CMK (cell line): ENCODE results near the gene KLRF2.

Source experiments
- DNase-seq: peaks from one replicate; pipeline ENCODE4 v3.0.0-alpha.2; 2010; ENCODE audit warnings: low read depth

The KLRF2 gene

DNA sequence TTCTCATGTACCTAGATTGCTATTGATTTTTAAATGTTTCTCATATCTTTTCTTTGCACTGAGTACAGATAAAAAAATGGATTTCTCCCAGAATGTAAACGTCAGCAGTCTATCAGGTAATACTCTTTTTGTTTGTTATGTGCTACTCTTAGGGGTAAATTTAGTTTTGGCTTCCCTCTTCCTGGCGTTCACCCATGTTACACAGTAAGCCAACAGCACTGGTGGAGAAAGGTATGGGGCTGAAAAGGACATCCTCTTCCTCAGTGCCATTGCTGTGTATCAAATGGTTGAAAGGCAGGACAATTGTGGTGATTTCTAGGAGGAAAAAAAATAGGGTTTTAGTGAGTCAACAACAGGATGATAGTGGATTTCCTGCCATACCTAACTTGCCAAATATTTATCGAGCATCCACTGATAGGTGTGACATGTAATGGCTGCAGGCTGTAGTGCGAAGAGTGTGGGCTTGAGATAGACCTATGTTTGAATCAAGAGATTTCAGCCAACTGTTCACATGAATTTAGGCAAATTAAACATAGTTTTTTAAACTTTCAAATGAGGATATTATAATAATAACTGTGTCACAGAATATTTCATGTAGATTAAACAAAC lies 7.5 kb downstream of the KLRF2 start:
- DNase-seq = no peak

DNA sequence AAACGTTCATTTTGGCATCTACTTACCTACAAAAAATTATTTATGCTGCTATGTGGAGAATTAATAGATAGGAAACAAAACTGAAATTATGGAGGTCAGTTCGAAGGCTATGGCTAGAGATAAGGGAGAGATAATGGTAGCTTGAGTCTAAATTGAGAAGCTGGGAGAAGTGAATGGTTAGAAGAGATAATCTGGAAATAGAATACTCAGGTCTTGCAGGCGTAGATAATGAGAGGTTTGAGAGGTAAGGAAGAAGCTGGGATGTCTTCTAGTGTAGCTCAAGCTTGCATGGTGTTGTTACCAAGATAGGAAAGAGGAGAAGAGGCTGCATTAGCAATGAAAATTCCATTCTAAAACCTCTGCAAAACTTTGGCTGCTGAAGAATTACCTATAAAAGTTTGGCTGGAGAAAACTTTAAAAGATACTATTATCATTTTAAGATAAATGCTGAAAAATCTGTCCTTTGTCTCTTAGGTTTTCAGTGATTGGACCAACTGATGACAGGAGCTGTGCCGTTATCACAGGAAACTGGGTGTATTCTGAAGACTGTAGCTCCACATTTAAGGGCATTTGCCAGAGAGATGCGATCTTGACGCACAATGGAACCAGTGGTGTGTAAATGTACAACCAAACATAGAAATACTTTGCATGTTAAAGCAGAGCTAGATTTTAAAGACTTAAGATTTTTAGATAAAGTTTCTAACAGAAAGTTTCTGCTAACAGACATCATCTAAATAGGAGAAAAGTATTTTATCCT lies 14.1 kb downstream of the KLRF2 start:
- no peak for DNase-seq

DNA sequence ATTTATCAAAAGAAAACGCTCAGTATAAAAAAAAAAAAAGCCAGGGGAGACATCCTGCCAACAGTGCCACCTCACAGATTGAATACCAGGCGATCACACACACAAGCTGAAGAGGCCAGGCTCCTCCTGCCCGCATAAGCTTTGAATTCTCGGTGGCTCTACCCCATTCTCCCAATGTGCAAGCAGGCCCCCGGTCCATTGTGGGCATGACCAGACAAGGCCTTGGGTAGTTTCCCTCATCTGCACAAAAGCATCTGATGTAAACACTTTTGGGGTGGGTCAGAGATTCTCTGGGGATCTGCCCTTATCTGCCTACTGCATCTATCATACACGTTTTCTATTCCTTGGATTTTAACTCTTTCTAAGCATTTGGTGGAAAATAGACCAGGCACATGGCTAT lies 16.2 kb downstream of the KLRF2 start:
- no peak for DNase-seq

DNA sequence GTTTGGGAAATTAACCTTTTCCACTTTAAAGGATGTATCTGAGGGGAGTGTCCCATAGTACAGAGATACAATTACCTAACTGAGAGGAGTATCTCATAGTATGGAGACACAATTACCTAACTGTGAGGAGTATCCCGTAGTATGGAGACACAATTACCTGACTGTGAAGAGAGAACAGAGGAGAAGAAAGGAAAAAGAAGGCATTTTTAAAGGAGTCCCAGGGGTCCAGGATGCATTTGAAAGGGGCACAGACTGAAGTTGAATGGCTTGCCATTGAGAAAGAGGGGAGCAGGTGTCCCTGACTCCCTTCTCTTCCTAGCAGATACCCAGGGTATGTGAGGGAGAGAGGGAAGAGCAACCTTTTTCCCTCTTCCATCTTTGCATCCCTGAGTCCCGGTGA lies 17.9 kb downstream of the KLRF2 start:
- no peak for DNase-seq

DNA sequence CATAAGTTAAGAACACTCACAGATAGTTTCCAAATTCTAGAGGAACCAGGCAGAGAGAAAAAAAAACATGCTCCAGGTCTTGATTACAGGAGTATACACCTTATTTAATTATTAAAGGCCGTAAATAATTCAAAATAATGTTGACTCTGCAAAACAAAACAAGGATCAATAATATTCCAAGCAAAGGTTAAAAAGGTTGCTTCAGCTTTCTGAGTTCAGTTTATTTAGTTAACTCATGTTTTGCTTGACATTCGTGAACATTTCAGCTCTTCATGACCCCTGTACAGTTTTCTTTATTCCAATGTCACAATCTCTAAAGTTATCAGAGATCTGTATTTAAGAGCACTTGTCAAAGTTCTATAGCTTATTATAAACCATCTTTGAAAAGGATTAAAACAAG lies 19.6 kb downstream of the KLRF2 start:
- no peak for DNase-seq

DNA sequence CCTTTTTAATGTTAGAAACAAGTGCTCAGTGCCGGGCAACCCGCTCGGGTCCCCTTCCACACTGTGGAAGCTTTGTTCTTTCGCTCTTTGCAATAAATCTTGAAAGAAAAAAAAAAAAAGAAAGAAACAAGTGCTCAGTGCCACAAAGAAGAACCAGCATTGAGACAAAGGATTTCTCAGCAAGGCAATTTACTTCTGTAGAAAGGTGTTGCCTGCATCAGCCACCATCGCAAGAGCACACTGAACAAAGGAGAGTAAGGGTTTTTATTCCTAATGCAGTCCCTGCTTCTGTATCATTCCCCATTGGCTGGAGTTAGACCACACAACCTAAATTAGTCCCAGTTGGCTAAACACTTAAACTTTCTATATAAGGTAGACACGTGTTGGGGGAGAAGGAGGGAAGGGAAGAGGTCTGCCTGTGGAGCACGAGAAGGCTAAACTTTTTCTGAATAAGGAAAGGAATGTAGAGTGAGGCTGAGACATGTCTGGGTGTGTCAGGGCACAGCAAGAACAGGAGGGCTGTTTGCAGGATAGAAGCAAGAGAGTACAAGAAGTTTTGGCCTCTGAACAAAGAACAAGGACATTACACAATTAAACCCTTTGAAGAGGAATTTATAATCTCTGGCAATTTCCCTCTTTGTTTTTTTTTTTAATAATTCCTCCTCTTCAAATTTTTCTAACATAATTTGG lies 21.4 kb downstream of the KLRF2 start:
- DNase-seq = no peak

DNA sequence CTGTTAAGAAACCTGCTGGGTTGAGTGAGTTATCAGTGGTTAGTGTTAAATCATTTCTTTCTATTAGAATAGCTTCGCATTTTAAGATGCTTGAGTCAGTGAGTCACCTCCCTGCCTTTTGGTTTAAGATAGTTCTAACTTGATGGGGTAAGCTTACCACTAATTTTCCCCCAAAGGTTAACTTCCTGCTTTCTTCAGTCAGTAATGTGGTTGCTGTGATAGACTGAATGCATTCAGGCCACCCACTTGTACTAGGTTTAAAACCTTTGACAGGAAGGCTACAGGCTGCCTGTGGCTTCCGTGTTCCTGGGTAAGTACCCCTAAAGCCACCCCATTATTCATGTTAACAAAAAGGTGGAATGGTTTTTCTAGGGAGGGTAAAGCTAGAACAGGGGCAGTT lies 25.6 kb downstream of the KLRF2 start:
- DNase-seq = no peak

DNA sequence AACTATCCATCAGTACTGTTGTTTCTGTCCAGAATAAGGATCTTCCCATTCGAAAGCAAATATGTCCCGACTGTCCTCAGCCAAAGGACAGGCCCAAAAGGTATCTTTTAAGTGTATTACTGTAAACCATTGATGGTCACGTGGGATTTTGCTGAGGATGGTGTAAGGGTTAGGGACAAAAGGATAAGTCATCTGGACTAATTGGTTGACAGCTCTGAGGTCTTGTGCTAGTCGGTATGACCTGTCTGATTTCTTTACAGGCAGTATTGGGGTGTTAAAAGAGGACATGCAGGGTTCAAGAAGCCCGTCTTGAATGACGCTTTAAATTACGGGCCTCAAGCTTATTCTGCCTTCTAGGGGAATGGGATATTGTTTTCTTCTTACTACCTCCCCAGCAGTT lies 26.5 kb downstream of the KLRF2 start:
- DNase-seq = no peak

DNA sequence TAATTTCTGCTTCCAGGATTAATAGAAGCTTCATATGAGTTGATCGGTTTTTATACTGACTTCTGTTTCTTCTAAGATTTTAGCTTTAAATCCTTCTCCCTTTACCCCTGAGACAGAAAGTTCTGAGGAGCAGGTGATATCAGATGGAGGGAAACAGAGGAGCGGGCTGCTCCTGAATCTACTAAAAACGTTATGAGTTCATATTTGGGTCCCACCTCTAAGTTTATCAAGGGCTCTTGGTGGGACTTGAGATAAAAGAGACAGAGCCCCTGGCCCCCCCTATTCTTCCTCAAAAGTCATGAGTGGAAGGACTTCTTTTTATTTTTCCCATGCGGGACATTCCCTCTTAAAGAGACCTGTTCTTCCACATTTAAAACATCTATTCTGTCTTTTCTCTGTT lies 27.1 kb downstream of the KLRF2 start:
- no peak for DNase-seq

DNA sequence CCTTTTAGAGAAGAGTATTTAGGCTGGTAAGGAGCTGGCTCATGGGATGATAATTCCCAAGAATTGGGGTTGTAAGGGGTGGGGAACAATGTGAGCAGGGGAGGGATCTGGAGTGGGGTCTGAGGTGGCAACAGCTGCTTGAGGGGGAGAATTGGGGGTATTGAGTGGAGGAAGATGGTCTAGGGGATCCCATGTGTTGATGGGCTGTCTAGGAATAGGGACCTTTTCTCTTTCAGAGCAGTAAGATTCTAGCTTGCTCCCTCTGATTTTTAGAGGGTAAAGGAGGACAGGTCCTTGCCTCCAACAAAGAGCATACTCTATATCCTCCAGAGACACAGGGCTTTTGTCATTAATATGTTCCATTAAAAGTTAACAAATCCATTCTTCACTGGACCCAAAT lies 28.4 kb downstream of the KLRF2 start:
- no peak for DNase-seq

DNA sequence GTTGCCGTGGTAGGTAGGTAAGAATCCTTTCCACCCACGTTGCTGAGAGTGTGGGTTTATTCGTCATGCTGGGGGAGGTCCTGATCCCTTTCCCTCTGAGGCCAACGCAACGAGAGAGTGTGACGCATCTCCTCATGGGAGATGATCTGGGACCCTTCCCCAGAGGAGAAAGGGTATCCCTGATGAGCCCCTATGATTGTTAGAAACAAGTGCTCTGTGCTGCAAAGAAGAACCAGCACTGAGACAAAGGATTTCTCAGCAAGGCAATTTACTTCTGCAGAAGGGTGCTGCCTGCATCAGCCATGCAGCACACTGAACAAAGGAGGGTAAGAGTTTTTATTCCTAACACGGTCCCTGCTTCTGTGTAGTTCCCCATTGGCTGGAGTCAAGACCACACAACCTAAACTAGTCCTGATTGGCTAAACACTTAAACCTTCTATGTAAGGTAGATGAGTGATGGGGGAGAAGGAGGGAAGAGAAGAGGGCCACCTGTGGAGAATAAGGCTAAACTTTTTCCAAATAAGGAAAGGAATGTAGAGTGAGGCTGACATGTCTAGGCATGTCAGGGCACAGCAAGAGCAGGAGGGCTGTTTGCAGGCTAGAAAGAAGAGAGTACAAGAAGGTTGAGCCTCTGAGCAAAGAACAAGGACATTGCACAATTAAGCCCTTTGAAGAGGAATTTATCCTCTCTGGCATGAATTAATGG lies 29.6 kb downstream of the KLRF2 start:
- no peak for DNase-seq

DNA sequence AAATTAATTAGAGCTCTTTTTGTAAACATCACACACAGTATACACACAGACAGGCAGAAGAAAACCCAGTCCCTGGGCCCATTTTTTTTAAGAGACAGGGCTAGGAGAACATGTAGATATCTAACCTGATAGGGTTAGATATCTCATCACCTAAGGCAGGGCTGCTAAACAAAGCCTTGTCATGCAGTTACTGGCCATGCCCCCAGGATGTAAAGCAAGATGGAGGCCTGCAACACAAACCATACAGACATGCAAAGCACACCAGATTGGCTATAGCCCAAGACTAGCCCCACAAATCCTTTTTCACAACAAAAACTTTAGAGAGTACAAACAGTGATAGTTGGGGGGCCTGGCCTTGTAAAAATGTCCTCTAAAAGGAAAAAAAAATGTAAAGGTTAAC lies 30.4 kb downstream of the KLRF2 start:
- no peak for DNase-seq

DNA sequence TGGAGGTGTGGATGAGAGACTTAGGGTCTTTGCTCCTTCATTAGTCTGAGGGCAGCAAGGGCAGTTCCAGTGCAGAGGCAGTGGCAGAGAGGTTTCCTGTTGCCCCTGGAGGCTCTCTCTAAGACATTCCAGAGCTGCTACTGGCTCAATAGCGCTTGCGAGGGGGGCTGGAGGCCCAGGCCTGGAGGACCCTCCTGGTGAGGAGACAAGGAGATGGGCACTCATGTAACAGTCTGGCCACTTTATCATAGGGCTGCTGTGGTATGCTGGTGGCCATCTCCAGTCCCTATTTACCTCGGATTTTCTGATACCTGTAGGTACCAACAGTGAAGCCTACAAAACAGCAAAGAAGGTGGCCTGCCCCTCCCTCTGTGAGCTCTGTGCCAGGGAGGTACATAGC lies 38.2 kb downstream of the KLRF2 start:
- no peak for DNase-seq

DNA sequence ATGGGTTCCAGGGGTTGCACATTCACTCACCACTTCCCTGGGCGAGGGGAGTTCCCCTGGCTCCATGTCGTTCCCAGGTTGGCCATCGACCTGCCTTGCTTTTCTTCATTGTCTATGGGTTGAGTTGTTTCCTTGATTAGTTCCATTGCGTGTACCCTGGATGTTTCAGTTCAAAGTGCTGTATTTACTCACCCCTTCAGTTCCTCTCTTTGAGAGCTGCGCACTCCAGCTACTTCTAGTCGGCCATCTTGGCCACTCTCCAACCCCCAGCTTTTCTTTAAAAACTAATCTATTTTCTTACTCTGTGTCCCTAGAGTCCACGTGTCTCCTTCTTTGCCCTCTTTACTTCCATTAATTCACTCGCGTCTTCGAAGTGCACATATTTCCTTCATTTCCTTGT lies 39.2 kb downstream of the KLRF2 start:
- DNase-seq = no peak

DNA sequence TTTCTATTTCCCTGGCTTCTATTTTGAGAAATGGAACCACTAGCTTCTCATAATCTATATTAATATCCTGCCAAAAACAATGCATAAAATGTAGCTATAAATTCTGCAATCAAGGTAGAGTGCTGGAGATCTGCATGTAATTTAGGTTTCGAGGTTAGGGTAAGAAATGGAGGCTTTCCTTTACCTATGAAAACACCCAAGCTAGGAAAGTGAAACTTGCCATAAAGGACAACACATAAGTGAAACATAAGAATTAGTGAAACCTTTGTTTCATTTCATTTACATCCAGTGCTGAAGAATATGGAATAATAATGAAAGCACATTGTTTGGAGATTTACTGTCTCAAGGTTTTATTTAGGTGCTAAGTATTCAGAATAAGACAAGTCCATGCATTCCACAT lies 41.1 kb downstream of the KLRF2 start:
- no peak for DNase-seq

DNA sequence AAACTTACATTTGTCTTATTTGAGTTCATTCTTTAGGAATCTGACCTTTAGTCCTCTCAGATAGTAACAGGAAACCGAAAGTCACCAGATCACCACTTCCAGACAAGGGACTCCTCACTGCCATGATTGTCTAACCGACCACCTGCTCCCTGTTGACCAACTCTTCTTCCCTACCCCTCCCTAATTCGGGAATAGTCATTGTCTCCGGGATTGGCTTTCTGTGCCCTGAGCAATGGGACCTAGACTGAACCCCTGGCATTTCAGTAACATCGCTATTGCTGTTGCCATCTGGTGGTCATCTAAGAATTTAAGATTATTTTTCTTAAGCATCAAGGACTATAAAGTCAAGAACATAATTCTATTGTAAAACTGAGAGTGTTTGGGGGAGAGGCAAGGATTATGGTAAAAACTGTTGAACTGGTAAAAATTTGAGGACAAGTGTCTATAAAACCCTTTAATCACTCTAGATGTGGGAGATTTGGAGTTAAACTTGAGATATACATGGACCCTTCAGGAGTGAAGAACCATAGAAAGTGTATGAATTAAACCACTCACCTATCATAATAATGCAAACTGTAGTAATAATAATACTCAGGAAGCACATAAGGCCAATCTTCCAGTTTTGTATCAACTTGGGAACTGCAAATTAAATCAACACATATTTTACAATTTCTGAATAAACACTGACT lies 44.6 kb downstream of the KLRF2 start:
- DNase-seq = no peak

DNA sequence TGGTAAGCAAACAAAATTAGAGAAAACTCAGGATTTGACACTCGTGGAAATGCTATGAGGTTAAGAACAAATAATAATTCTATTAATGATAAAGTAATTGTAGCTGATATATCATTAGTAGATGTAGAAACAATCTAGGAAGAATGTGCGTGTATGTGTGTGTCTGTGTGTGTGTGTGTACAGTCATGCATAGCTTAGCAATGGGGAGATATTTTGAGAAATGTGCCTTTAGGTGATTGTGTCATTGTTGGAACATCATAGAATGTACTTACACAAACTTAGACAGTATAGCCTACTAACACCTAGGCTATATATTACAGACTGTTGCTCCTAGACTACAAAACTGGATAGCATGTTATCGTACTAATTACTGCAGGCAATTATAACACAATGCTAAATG lies 45.6 kb downstream of the KLRF2 start:
- no peak for DNase-seq

DNA sequence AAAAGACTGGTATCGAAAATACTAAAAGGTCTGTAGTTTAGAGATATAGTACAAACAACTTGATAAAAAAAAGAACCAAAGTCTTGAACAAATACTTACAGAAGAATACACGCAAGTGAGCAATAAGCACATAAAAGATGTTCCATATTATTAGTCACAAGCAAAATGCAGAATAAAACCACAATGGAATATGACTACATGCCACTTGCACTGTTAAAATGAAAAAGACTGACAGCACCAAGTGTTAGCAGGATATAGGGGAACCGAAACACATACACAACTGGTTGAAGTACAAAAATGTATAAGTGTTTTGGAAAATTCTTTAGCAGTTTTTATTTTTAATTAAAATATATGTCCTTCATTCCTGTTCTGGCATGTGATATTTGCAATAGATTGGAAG lies 47.3 kb downstream of the KLRF2 start:
- no peak for DNase-seq

DNA sequence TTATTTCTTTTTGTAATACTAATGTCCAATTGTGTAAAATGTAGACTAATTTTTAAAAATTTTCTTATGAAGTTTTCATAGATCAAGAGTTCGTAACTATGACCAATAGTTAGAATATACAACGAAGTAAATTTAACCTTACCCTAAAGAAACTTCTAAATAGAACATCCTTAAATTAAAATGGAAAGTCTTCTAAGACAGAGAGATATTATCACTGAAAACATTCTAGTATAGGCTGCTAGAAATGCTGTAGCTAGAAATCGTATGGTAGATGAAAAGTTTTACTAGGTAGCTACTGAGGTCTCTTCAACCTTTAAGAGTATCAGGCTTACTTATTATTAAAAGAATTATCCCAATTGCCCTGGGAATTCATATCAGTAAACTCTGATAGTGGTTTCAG lies 50.0 kb downstream of the KLRF2 start:
- no peak for DNase-seq

DNA sequence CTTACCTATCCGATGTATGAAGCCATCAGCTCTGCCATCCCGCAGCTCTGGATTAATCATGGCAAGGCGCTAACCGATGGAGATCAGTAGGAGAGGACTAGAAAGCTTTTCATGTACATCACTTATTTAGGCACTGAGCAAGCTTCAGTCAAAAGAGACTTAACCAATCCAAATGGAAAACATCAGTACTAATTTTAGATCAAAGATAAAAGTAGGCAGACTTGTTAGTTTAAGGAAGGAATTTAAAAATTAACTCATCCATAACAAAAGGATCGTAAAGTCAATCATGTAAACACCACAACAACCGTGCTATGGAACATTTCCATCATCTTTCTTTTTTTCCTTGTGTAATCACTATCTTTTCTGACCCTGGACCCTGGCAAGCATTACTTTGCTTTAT lies 51.0 kb downstream of the KLRF2 start, which contains the start of gene CLEC2A:
Gene CLEC2A, minus strand, starts transcription at position 101 of the 400 bp plus-strand sequence. Its CDS starts 41 bp downstream, at position 60.
- DNase-seq = no peak

DNA sequence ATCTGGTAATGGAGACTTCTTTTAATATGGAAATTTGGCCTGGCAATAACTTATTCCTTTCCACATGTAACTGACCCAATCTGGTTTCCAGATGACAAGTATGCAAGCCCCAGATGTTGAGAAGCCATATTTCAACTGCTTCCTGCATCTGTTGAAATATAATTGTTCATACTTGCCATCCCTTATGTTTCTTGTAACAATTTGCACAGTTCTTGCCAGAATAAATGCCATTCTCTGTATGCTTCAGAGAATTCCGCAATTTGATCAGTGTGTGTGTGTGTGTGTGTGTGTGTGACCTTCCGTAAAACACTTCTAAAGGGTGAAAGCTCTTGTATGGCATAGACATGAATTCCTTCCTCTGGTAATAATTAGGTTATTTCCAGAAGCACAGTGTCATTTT lies 52.7 kb downstream of the KLRF2 start:
- no peak for DNase-seq

DNA sequence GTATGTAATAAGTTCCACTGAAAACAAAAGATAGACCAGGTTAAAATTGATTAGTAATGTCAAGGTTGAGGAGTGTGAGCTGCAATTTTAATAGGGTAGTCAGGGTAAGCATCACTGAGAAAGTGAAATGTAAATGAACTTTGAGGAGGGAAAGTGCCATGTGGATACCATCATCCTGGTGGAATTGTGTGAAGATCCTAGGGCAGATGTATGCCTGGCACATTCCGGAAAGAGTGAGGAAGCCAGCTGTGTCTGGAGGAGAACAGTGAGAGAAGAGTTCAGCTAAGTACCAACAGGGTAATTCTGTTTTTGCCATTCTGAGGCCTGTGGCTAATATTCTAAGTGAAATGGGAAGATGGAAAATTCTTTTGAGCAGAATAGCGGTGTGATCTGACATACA lies 53.7 kb downstream of the KLRF2 start:
- DNase-seq = no peak
